ENCODE results near the gene LCNL1.

Gene LCNL1

DNA sequence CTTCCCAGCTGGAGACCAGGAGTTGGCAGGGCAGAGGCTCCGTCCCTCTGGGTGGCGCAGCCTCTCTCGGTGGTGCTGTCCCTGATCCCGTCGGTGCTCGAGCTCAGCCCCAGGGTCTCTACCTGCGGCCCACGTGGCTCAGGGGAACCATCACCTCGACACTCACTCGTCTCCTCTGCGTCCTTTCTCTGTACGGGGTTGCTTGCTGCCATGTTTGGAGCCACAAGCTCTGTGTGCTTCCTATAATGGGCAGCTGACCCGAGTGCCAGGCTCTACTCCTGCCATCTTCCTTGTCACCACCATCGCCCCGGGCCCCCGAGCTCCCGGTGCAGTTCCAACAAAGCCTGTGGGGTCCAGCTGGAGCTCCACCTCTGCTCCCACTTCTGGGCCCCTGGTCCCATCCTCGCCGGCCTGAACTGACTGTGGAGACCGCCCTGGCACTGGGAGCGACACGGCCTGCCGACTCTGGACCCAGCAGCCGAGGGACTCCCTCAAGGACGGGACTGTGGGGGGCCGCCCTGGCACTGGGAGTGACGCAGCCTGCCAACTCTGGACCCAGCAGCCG, 43.3 kb upstream of the LCNL1 start:
- Histone ChIP-seq H3K9me3 (ENCODE audit: severe bottlenecking) (no peaks in the 10 kb centered on the region), H3K27me3 (ENCODE audit: insufficient read depth, low read depth, severe bottlenecking) (no peaks in the 10 kb centered on the region), H3K4me3 (ENCODE audit: low read depth, low read length) (no peak overlapping the region), H3K36me3 (peaks cover 37% of the 10 kb centered on the region), H3K27ac (no peak overlapping the region)
- no peak for DNase-seq
- no peak for TF ChIP-seq CTCF (IDR thresholded peaks at IDR 0.05; ENCODE audit: low read depth, low read length)

DNA sequence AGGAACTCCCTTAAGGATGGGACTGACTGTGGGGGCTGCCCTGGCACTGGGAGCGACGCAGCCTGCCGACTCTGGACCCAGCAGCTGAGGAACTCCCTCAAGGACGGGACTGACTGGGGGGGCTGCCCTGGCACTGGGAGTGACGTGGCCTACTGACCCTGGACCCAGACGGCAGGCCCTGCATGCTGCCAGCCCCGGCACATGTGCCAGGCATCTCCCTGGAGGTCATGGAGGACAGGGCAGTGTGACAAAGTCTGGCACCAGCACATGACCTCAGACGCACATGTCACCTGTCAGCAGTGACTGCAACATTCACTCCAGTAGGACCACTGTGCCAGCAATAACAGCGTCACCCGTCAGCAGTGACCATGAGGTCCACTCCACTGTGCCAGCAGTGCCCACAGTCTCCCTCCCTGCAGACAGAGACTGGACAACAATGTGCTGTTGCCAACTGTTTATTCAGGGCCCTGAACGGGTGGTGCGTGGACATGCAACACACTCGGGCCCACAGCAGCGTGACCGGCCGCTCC, 42.7 kb upstream of the LCNL1 start:
- TF ChIP-seq CTCF (IDR thresholded peaks at IDR 0.05; ENCODE audit: low read depth, low read length): no peak
- no peak overlapping the region for H3K27ac ChIP-seq
- H3K36me3 ChIP-seq: peaks cover 34% of the 10 kb centered on the region
- H3K9me3 ChIP-seq (ENCODE audit: severe bottlenecking): no peaks in the 10 kb centered on the region
- no peaks in the 10 kb centered on the region for H3K27me3 ChIP-seq (ENCODE audit: insufficient read depth, low read depth, severe bottlenecking)
- no peak for DNase-seq
- H3K4me3 ChIP-seq (ENCODE audit: low read depth, low read length): no peak overlapping the region

- no peaks in the 10 kb centered on the region for H3K9me3 ChIP-seq (ENCODE audit: severe bottlenecking)
- no peak overlapping the region for H3K27ac ChIP-seq
- peaks cover 34% of the 10 kb centered on the region for H3K36me3 ChIP-seq
- DNase-seq: no peak
- no peak overlapping the region for H3K4me3 ChIP-seq (ENCODE audit: low read depth, low read length)
- no peak for TF ChIP-seq CTCF (IDR thresholded peaks at IDR 0.05; ENCODE audit: low read depth, low read length)
- no peaks in the 10 kb centered on the region for H3K27me3 ChIP-seq (ENCODE audit: insufficient read depth, low read depth, severe bottlenecking)
These were observed 42.1 kb upstream of the LCNL1 start for GRCh38 chr9:136940526-136941230.

- Histone ChIP-seq H3K9me3 (ENCODE audit: severe bottlenecking) (no peaks in the 10 kb centered on the region), H3K36me3 (peaks cover 34% of the 10 kb centered on the region), H3K27ac (no peak overlapping the region), H3K27me3 (ENCODE audit: insufficient read depth, low read depth, severe bottlenecking) (no peaks in the 10 kb centered on the region), H3K4me3 (ENCODE audit: low read depth, low read length) (no peak overlapping the region)
- no peak for TF ChIP-seq CTCF (IDR thresholded peaks at IDR 0.05; ENCODE audit: low read depth, low read length)
- DNase-seq: no peak
These were observed 41.3 kb upstream of the LCNL1 start for GRCh38 chr9:136941231-136942111.

- Histone ChIP-seq H3K27me3 (ENCODE audit: insufficient read depth, low read depth, severe bottlenecking) (no peaks in the 10 kb centered on the region), H3K9me3 (ENCODE audit: severe bottlenecking) (no peaks in the 10 kb centered on the region), H3K27ac (no peak overlapping the region), H3K4me3 (ENCODE audit: low read depth, low read length) (no peak overlapping the region), H3K36me3 (peaks cover 34% of the 10 kb centered on the region)
- no peak for DNase-seq
- TF ChIP-seq CTCF (IDR thresholded peaks at IDR 0.05; ENCODE audit: low read depth, low read length): no peak
These were observed 40.5 kb upstream of the LCNL1 start for GRCh38 chr9:136942112-136942880.

Measured in WERI-Rb-1 (cell line).